ENCODE measurements around the gene HSBP1.
A peak's percentile ranks its signal among the peaks of the same experiment; 100 is the strongest.

The HSBP1 gene

DNA sequence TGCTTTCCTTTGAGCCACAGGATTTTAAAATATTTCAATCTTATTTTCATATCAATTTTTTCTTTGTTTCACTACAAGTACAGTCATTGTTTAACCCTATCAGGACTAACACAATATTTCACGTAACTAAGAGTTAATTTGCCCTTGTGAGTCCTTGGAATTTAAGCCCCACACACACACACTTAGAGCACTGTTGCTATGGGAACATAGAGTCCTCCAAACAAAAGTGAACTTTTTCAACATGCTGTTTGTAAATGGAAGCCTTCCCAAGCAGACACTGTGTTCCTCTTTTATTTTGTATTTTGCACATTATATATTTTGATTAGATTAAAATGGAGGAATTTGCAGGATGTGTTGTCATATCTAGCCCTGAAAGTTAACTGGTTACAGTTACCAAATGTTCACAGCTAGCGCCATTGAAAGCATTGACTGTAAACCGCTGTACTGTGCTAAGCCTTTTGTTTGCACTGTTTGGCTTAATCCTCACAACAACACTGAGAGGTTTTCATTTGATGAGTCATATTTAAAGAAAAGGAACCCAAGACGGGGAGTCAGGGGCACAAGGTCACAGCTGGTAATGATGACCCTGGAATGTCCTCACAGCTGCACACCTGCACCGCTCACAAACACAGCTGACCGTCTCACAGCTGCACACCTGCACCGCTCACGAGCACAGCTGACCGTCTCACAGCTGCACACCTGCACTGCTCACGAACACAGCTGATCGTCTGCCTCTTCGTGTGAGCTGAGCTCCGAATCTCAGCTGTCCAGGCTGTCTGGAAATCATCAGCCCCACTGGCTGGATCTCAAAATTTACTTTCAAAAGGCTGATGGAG lies 6.3 kb downstream of the HSBP1 start:
- no peak overlapping the region for H3K27ac ChIP-seq
- TF ChIP-seq, protein P1, sequence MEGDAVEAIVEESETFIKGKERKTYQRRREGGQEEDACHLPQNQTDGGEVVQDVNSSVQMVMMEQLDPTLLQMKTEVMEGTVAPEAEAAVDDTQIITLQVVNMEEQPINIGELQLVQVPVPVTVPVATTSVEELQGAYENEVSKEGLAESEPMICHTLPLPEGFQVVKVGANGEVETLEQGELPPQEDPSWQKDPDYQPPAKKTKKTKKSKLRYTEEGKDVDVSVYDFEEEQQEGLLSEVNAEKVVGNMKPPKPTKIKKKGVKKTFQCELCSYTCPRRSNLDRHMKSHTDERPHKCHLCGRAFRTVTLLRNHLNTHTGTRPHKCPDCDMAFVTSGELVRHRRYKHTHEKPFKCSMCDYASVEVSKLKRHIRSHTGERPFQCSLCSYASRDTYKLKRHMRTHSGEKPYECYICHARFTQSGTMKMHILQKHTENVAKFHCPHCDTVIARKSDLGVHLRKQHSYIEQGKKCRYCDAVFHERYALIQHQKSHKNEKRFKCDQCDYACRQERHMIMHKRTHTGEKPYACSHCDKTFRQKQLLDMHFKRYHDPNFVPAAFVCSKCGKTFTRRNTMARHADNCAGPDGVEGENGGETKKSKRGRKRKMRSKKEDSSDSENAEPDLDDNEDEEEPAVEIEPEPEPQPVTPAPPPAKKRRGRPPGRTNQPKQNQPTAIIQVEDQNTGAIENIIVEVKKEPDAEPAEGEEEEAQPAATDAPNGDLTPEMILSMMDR (IDR thresholded peaks at IDR 0.05), result no peak
- TF ChIP-seq ZFX (IDR thresholded peaks at IDR 0.05; ENCODE audit: borderline replicate concordance), result no peak

DNA sequence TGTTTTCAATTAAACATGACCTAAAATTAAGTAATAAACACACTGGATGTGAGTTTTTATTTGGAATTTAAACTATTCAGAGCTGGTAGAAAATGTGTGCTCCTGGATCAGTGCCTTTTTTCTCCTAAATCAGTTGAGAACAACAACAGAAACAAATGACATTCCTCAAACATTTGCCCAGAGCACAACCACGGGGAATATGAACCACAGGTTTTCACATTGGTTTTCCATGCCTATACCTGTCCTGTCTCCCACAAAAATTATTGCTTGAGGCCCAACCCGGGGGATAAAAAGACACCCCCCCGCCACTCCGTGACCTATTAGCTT lies 6.8 kb downstream of the HSBP1 start:
- no peak overlapping the region for H3K27ac ChIP-seq
- TF ChIP-seq, protein P1 (IDR thresholded peaks at IDR 0.05), result no peak
- no peak for TF ChIP-seq ZFX (IDR thresholded peaks at IDR 0.05; ENCODE audit: borderline replicate concordance)

DNA sequence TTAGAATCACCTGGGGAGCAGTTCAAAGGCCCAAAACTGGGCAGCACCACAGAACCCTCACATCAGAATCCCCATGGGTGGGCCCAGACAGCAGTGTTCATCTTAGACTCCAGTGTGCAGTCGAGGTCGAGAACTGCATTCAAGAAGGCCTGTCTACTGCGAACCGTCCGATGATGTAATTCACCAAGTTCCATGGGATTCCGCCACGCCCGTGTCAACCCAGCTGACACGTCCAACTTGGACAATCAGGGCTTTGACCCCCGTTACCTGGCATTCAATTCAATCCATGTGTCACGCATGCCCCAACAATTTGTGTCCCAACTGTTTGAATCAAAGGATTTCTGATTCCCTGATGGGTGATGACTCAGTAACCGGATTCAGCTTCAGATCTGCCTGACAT lies 9.2 kb downstream of the HSBP1 start:
- no peak overlapping the region for H3K27ac ChIP-seq
- TF ChIP-seq ZFX (IDR thresholded peaks at IDR 0.05; ENCODE audit: borderline replicate concordance), result no peak
- TF ChIP-seq, protein P1 (IDR thresholded peaks at IDR 0.05), result no peak

DNA sequence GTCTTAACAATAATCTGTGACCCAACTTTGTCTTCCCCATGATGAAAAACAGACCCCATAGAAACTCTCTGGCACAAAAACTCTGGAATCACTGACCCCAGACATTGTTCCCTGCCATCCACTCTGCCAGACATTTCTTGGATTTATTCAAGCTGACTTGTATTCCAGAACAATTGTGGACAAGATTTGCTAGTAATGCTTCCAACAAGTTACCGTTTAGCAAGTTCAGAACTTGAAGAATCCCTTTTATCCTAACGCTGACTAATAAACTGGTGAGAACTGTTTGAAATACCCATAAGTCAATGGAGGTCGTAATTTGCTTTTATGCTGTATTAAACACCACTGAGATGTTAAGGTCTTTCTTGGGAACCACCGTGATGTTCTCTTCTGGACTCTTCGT lies 10.5 kb downstream of the HSBP1 start:
- H3K27ac ChIP-seq, result no peak overlapping the region
- no peak for TF ChIP-seq ZFX (IDR thresholded peaks at IDR 0.05; ENCODE audit: borderline replicate concordance)
- TF ChIP-seq, protein P1 (IDR thresholded peaks at IDR 0.05), result no peak

DNA sequence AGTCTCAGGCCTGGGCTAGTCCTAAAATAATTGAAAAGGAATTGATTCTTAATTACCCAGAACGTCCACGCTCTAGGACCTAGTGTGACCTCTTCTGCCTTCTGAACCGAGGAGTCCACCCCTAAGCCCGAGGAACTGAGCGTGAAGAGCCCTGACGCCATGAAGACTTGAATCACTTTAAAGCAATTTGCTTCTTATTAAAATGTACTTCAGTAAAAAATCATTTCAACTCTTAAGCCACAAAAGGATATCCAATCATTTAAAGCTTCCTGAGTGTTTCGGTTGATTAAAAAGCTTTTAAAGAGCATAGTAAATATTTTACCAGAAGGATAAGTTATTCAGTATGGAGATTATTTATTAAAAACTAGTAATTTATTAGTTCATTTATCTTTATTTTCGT lies 11.6 kb downstream of the HSBP1 start:
- no peak overlapping the region for H3K27ac ChIP-seq
- TF ChIP-seq, protein P1 (IDR thresholded peaks at IDR 0.05), result no peak
- TF ChIP-seq ZFX (IDR thresholded peaks at IDR 0.05; ENCODE audit: borderline replicate concordance), result no peak

DNA sequence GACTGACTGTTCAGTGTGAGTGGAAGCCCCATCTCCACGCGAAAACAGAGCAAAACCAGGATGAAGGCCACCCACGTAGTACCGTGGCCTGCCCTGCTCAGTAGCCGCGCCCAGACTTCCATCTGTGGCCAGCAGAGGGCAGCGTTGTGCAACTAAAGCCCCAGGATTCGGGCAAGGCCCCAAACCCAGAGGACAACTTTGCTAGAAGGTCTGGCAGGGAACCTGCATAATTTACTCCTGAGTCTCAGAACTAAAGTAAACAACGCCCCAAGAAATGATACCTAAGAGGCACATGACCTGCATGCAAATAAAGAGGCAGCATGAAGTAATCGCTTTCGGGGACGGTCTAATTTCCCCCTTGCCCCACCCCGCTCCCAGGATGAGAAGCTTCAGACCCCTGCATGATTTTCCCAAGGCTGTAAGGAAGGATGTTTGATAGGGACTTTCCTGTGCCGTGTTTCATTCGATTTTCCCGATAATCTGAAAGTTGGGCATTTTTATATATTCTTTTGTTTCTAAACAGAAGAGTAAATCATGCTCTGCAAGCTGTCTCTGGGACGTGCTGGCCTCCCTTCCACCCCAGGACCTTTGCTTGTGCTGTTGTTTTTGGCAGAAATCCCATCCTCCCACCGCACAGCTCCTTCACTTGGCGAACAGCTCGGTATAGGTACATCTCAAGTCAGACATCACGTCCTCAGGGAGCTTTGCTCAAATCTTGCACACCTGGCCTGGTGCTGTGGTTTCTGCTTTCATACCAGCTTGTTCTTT lies 18.6 kb downstream of the HSBP1 start:
- no peak overlapping the region for H3K27ac ChIP-seq
- TF ChIP-seq, protein P1 (IDR thresholded peaks at IDR 0.05), result peak; percentile 89
- TF ChIP-seq ZFX (IDR thresholded peaks at IDR 0.05; ENCODE audit: borderline replicate concordance), result no peak
